Large intestine (tissue), 3 donors: Measurements from ENCODE around the gene LHFPL6. TPM values are rescaled to one million over a fixed set of nuclear protein-coding genes. Genes with fewer than 3 reads are reported as not detected.

Experiments used
- DNase-seq, 2 donors: peaks; one replicate each; pipeline versions ENCODE4 v3.0.0 to v3.0.0-alpha.2; 2013
- H3K27ac ChIP-seq: one replicate; pipeline ENCODE4 v1.5.1; 2013; ENCODE audit warnings: low read length
- H3K27me3 ChIP-seq: 2 replicates; pipeline ENCODE4 v1.6.1; 2013; ENCODE audit warnings: low read length; ENCODE audit not compliant: control insufficient read depth, insufficient read depth
- H3K36me3 ChIP-seq: 2 replicates; pipeline ENCODE4 v1.6.1; 2013; ENCODE audit warnings: low read length; ENCODE audit not compliant: control insufficient read depth, insufficient read depth
- H3K4me1 ChIP-seq: one replicate; pipeline ENCODE4 v1.6.1; 2013; ENCODE audit warnings: low read length; ENCODE audit not compliant: control insufficient read depth, insufficient read depth
- H3K4me3 ChIP-seq: one replicate; pipeline ENCODE4 v1.5.1; 2013; ENCODE audit warnings: low read length
- H3K9me3 ChIP-seq: one replicate; pipeline ENCODE4 v1.6.1; 2013; ENCODE audit warnings: mild to moderate bottlenecking, low read depth, low read length, moderate library complexity; ENCODE audit not compliant: control insufficient read depth
- WGBS: methylation state at CpG from one replicate; pipeline ENCODE4 v1.1.5; 2013; ENCODE audit warnings: low lambda C conversion rate; ENCODE audit not compliant: insufficient coverage; 5-methylcytosine and 5-hydroxymethylcytosine counted together
- polyA plus RNA-seq: library from polyadenylated mRNA; unstranded; fragments of 120-200 nt; gene quantifications from one replicate; pipeline ENCODE4 v1.2.1, GENCODE V29; 2013

LHFPL6 gene
- polyA plus RNA-seq, 1 donor: 22.6 TPM

GRCh38 chr13:39596685-39597084 lies 6.3 kb downstream of the LHFPL6 start:
- Histone ChIP-seq H3K27ac (no peak overlapping the region), H3K4me1 (no peaks in the 10 kb centered on the region), H3K4me3 (no peak overlapping the region), H3K9me3 (no peaks in the 10 kb centered on the region), H3K36me3 (no peaks in the 10 kb centered on the region), H3K27me3 (peaks cover 12% of the 10 kb centered on the region)
- DNase-seq: no peak
- 40% methylated on average over 1 of the region's 3 CpGs for WGBS

- Histone ChIP-seq H3K4me3 (no peak overlapping the region), H3K9me3 (no peaks in the 10 kb centered on the region), H3K36me3 (no peaks in the 10 kb centered on the region), H3K4me1 (no peaks in the 10 kb centered on the region), H3K27me3 (peaks cover 9% of the 10 kb centered on the region), H3K27ac (no peak overlapping the region)
- DNase-seq: no peak
- 83% methylated on average over 1 of the region's 2 CpGs for WGBS
Observed at GRCh38 chr13:39596176-39596575, 6.8 kb downstream of the LHFPL6 start.

- no peaks in the 10 kb centered on the region for H3K36me3 ChIP-seq
- WGBS: no CpG with 5 or more reads among the region's 2 CpGs
- no peaks in the 10 kb centered on the region for H3K4me1 ChIP-seq
- no peak overlapping the region for H3K4me3 ChIP-seq
- no peaks in the 10 kb centered on the region for H3K9me3 ChIP-seq
- H3K27me3 ChIP-seq: no peaks in the 10 kb centered on the region
- H3K27ac ChIP-seq: no peak overlapping the region
- DNase-seq: no peak
Observed at GRCh38 chr13:39590466-39591036, 12.4 kb downstream of the LHFPL6 start.

GRCh38 chr13:39588384-39588783 lies 14.6 kb downstream of the LHFPL6 start:
- Histone ChIP-seq H3K4me1 (no peaks in the 10 kb centered on the region), H3K27ac (no peak overlapping the region), H3K4me3 (no peak overlapping the region), H3K9me3 (no peaks in the 10 kb centered on the region), H3K36me3 (no peaks in the 10 kb centered on the region), H3K27me3 (no peaks in the 10 kb centered on the region)
- DNase-seq: no peak
- WGBS: 100% methylated on average over 1 of the region's 2 CpGs

GRCh38 chr13:39587939-39588338 lies 15.1 kb downstream of the LHFPL6 start:
- Histone ChIP-seq H3K9me3 (no peaks in the 10 kb centered on the region), H3K4me3 (no peak overlapping the region), H3K27me3 (no peaks in the 10 kb centered on the region), H3K36me3 (no peaks in the 10 kb centered on the region), H3K4me1 (no peaks in the 10 kb centered on the region), H3K27ac (no peak overlapping the region)
- no CpG with 5 or more reads among the region's 7 CpGs for WGBS
- DNase-seq: no peak

- no peaks in the 10 kb centered on the region for H3K9me3 ChIP-seq
- DNase-seq: no peak
- H3K27me3 ChIP-seq: no peaks in the 10 kb centered on the region
- H3K4me1 ChIP-seq: no peaks in the 10 kb centered on the region
- H3K4me3 ChIP-seq: no peak overlapping the region
- WGBS: 100% methylated on average over 1 of the region's 5 CpGs
- H3K36me3 ChIP-seq: no peaks in the 10 kb centered on the region
- H3K27ac ChIP-seq: no peak overlapping the region
Observed at GRCh38 chr13:39586958-39587605, 15.9 kb downstream of the LHFPL6 start.

- H3K4me1 ChIP-seq: no peaks in the 10 kb centered on the region
- H3K4me3 ChIP-seq: no peak overlapping the region
- no peaks in the 10 kb centered on the region for H3K9me3 ChIP-seq
- H3K27ac ChIP-seq: no peak overlapping the region
- H3K27me3 ChIP-seq: no peaks in the 10 kb centered on the region
- WGBS: 57% methylated on average over 1 of the region's 1 CpG
- no peak for DNase-seq
- H3K36me3 ChIP-seq: no peaks in the 10 kb centered on the region
Observed at GRCh38 chr13:39586151-39586550, 16.8 kb downstream of the LHFPL6 start.

GRCh38 chr13:39585219-39585618 lies 17.8 kb downstream of the LHFPL6 start:
- WGBS: no CpG with 5 or more reads among the region's 3 CpGs

GRCh38 chr13:39580881-39581575 lies 22.0 kb downstream of the LHFPL6 start:
- H3K4me1 ChIP-seq: no peaks in the 10 kb centered on the region
- H3K27ac ChIP-seq: no peak overlapping the region
- DNase-seq: no peak
- H3K27me3 ChIP-seq: no peaks in the 10 kb centered on the region
- H3K9me3 ChIP-seq: no peaks in the 10 kb centered on the region
- H3K36me3 ChIP-seq: no peaks in the 10 kb centered on the region
- no CpG with 5 or more reads among the region's 5 CpGs for WGBS
- H3K4me3 ChIP-seq: no peak overlapping the region

More at GRCh38 chr13:39585219-39585618, 17.8 kb downstream of the LHFPL6 start:
- Histone ChIP-seq H3K27ac (no peak overlapping the region), H3K27me3 (no peaks in the 10 kb centered on the region), H3K4me3 (no peak overlapping the region), H3K4me1 (no peaks in the 10 kb centered on the region), H3K36me3 (no peaks in the 10 kb centered on the region), H3K9me3 (no peaks in the 10 kb centered on the region)
- no peak for DNase-seq

- no peaks in the 10 kb centered on the region for H3K36me3 ChIP-seq
- H3K27me3 ChIP-seq: no peaks in the 10 kb centered on the region
- H3K4me3 ChIP-seq: no peak overlapping the region
- no peaks in the 10 kb centered on the region for H3K9me3 ChIP-seq
- H3K27ac ChIP-seq: no peak overlapping the region
- H3K4me1 ChIP-seq: no peaks in the 10 kb centered on the region
- WGBS: no CpG with 5 or more reads among the region's 3 CpGs
- DNase-seq: no peak
Observed at GRCh38 chr13:39578821-39579291, 24.1 kb downstream of the LHFPL6 start.
